Activated naive CD4-positive, alpha-beta T cell treated with Interleukin-2 at 50 U/mL for 16 hours (primary cell): ENCODE data around the gene CLMP.
"Not testable (repeated sequence)": the region's sequence is repeated elsewhere in the genome, so short reads cannot be mapped to it uniquely, and the experiment has no call there.

Experiments
- DNase-seq: peaks from one replicate; pipeline ENCODE4 v3.0.0-alpha.2; 2020

The CLMP gene

DNA sequence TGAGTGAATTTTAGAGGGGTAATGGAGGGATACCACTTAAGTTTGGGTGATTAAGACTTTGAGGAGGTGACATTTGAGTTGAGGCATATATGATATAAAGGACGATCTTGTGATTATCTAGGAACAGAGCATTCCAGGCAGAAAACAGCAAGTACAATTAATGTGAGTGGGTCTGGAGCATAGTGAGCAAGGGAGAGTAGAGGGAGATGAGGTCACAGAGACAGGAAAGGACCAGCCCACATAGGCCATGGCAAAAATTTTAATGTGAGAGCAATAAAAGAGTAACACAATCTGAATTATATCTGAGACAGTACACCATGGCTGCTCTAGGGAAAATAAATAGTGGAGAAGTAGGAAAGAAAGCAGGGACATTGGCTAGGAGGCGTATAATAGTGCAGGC, 118.6 kb downstream of the CLMP start:
- no peak for DNase-seq

DNA sequence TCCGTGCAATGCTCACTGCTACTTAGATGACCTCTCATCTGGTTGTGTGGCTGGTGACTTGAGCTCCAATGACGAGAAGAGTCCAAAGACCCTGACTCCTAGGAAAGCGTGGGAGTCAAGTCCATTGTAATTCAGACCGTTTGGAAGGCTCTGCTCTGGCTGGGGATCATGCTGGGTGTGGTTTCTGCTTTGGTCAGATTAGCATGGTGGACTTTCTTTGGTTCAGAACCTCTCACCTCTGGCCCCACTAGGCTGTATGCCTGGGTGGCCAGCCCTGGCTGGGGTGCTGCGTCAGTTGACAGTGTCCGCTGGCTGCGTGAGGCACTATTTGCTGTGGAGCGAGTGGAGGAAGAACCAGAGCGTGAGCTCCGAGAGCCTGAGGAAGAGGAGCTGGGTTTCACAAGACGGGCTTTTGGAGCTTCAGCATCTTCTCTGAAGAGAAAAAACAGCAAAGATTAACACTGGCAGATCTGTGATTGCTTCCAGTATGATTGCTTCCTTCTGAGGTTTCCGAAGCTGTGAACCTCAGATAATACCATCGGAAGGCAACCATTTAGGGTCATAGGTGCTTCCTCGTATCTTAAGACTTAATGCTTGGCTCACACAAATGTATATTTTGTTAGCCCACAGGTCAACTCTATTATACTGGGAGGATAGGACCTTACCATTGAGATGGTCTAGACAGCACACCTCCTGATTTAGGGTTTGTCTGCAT, 121.5 kb downstream of the CLMP start:
- no peak for DNase-seq

DNA sequence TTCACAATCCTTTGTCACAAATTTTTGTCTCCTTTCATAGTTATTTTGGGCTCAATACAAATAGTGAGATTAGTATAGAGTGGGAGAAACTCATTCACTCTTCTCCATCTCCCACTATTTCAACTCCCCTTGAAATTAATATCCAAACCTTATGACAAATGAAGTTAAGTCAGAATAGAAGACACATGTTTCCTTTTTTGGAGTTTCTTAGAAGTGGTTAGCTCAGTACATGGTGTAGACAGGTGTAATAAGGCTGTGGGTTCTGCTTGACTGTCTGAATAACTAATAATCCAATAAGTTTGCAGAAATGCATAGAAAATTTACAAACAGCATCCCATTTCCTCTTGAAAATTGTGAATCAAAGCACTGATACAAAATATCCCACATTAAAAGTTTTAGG, 122.3 kb downstream of the CLMP start:
- DNase-seq = no peak

DNA sequence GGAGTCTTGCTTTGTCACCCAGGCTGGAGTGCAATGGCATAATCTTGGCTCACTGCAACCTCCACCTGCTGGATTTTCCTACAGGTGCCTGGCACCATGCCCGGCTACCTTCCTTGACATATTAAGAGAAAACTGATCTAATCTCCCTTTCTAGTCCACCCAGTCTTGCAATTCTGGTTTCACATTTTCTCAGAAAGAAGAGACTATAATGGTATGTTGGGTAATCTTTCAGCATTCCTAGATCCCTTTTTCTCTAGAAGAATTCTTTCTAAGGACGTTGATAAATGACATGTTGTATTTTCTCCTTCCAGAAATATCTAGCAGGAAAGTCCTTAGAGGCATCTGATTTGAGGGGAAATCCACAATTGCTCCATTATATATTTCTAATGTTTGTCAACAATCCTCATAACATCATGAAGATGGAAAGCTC, 122.7 kb downstream of the CLMP start:
- no peak for DNase-seq

DNA sequence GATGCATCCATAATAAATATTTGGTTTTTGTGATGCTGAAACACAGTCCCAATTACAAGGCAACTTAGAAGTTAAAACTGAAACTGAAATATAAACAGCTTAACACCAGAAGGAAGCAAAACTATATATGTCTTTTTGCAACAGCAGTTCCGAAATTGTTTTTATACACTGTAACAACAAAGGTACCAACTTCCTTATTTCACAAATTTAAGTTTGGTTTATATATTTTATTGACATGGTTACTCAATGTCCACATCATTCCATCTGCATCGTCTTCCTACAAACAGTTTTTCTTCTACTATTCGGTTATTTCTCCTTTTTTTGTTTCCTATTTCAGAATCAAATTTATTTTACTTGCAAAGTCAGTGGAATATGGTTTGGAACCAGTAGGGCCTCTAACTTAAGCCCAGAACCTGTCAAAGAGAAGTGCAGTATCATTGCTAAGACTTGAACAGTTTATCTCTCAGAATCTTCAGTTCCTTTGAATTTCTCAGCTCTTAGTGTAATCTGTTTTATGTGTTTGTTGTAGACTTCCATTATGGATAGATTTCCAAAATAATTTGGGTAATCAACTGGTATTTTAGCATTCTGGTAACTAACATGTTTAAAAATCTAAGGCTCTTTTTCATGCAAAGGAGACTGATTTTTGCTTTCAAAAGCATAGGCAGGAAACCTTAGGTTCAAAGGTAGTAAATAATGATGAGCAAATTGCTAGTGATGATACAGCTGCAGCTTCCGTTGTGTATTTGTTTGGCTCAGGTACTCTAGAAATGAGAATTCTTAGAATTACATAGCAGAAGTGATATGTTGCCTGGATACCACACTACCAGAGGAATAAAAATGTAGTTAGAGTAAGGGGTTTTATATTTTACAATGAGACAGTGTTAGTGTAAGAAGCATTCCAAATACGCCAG, 124.9 kb downstream of the CLMP start:
- no peak for DNase-seq

DNA sequence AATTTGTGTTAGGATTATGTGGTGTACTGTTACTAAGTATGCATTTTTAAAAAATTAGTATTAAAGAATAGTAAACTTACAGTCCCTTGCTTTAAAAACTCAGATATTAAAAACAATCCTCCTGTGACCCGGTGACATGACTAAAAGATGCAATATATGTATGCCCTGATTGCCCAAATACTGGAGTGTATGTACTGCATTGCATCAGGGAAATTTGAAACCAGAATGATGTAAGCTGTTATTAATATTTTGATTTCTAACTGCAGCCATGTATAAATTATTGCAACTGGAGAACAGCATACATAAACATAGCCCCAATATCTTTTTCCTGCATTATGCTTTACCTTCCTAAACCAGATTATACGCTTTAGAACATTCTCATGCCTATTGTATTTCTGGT, 129.4 kb downstream of the CLMP start:
- no peak for DNase-seq

DNA sequence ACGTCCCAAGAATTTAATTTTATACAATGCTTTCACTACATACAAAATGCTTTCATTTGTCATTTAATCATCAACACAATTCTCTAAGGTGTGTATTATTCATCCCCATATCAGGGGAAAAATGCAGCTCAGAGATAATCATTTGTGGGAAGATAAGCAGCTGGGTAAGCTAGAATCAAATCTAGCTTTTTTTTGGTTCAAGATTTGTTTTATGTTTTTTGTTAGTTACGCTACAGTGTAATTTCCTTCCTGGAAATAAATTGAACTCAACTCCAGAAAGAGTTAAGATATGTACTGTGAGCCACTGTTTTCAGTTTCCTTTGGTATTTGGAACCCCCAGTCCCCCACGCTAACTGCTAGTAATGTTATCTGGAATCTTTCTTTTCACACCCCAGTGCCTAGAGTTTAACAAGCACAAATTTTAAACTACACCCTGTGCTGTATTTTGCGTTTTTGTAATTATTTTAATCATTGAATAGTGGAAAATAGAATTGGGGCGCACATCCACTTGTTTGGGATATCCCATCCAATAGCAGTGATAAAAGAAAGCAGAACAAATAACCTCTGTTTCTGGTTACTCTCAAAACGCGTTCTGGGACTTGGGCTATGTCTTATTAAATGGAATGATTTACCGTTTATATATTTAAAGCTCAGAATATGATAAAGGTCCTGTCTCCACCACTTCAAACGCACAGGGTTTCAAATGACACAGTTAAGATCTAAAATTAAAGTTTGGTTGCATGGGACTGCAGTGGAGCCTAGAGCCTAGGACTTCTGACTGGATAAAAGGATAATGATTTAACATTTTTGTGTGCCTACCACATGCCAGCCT, 131.0 kb downstream of the CLMP start:
- peak; percentile 38 for DNase-seq

DNA sequence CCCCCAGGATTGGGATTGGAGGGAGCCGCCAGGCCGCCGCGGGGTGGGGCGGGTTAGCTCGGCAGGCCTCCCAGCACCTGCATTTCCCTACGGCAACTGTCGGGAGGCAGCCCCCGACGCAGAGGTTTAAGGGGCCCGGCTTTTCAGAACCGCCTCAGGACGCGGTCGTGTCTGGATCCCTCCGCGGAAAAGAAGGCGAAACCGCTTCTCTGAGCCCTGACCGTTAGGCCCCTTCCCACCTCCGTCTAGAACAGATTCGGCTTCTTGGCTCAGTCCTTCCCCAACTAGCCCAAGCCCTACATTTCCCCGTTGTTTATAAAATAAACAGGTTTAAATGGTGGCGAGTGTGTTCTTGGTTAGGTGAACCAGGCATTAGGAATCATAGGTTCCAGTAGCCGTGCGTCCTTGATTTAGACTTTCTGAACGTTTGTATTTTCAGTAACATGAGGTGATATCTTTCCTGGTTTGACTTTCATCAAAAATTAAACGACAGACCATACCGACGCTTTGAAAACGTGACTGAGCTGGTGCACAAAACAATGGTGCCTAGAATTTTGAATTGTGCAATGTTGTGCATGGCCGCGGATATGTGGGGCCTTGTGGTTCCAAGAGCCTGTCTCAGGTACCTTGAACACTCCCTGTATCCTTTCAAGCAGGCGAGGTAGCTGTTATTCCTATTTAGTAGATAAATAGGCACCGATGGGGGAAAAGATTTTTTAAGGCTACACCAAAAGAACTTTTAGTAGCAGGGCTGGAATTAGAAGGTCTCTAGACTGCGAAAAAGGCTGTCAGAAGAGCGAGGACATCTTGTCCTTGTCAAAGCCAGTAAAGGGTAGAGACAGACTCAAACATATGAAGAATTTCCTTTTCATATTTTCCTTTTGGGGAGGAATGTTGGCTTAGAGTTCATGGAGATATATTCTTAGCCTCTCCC, 131.9 kb downstream of the CLMP start:
- DNase-seq = peak; percentile 39

DNA sequence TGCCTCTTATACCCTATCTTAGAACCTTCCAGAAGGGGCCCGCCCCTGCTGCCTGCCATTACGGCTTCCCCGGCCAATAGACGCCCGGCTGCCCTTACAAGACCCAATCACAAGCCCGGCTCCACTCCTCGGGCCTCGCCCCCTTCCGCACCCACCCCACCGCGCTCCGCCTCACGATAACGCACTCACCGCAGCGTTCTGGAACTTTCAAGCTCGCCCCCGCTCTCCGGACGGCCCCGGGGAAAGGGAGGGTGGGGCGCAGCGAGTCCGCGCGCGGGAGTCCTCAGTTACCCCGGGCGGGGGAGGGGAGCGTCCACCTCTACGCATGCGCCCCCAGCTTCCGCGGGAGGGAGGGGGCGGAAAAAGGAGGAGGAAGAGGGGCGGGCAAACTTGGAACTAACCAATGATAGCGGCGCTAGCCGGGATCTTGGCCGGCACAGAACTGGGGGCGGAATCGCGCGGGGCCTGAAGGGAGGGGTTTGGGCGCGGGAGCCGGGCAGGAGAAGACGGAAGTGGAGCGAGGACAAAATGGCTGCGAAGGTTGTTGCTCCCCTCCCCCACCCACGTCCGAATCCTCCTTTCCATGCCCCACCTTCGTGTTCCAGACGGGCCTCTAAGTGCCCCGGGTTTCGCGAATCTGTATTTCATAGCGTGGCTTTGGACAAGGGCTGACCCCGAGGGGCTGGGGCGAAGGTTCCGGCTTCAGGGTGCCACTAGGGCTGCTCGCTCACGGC, 132.7 kb downstream of the CLMP start:
- DNase-seq = peak; percentile 100

DNA sequence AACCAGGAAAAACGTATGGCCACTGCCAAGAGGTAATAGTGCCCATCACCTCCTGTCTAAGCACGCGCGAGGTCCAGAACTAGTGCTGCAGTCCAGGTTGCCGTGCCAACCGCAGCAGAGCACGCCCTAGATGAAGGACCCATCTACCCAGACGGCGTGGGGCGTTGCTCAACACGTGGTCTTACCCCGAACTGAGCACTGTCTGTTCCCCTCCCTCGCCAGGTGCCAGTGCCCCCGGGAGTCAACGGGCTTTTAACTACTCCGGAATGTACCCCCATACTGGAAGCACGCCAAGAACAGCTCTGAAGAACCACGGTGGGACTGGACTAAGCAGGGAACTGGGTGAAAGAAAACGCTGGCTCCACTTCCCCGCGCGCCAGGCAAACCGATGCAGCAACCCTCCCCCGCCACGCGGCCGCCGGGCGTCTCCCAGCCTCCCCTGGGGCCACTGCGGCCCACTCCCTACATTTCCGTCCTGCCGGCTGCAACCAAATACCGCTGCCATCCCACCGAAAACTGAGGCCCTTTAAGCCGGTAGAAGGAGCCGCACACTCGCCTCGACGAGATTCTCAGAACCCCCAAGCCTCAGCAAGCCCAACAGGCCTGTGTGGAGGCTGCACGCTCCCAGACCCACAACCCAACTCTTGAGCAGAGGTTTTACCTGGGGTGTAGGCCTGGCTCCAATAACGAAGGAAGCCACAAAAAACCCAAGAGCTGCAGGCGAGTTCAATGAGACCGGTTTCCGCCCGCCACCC, 133.5 kb downstream of the CLMP start, which contains the start of gene HSPA8:
TSS of gene HSPA8 (minus strand) at position 734 of the 755 bp plus-strand sequence. CDS start 812 bp downstream, outside the sequence.
- peak; percentile 75 for DNase-seq

DNA sequence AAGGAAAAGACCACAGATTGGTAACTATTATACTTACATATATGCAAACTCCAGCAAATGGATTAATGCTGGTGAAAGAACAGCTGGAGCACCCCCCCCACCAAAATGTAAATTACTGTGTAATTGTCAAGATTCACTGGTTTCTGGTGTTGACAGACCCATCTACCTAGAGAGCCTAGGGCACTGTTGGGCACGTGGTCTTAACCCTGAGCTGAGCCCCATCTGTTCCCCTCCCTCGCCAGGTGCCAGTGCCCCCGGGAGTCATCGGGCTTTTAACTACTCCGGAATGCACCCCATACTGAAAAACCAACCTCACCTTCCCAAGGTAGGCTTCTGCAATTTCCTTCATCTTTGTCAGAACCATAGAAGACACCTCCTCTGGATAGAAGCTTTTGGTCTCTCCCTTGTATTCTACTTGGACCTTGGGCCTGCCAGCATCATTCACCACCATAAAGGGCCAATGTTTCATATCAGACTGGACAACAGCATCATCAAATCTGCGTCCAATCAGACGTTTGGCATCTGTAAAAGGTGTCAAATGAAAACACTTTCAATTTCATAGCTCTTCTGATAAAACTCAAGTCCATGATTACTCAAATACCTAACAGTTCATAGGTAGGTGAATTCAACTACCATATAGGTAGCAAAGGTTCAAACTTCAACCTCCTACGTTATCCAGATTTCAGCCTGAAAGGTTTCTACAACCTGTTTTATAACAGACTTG, 134.6 kb downstream of the CLMP start:
- no peak for DNase-seq

DNA sequence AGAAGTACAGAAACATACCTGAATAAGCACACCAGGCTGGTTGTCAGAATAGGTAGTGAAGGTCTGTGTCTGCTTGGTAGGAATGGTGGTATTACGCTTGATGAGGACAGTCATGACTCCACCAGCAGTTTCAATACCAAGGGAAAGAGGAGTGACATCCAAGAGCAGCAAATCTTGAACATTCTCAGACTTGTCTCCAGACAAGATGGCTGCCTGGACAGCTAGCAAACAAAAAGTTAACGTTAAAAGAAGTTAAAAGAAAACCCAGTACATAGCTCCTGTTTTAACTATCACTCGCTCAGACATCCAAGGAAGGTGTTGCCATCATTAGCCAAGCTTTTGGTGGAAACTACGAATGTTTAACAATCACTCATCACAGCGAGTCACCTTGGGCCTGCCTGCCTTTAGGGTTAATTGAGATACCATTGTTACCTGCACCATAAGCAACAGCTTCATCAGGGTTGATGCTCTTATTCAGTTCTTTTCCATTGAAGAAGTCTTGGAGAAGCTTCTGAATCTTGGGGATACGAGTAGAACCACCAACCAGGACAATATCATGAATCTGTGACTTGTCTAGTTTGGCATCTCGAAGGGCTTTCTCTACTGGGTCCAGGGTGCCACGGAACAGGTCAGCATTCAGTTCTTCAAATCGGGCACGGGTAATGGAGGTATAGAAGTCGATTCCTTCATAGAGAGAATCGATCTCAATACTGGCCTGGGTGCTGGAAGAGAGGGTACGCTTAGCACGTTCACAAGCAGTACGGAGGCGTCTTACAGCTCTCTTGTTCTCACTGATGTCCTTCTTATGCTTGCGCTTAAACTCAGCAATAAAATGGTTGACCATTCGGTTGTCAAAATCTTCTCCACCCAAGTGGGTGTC, 135.8 kb downstream of the CLMP start:
- not testable (repeated sequence) for DNase-seq

DNA sequence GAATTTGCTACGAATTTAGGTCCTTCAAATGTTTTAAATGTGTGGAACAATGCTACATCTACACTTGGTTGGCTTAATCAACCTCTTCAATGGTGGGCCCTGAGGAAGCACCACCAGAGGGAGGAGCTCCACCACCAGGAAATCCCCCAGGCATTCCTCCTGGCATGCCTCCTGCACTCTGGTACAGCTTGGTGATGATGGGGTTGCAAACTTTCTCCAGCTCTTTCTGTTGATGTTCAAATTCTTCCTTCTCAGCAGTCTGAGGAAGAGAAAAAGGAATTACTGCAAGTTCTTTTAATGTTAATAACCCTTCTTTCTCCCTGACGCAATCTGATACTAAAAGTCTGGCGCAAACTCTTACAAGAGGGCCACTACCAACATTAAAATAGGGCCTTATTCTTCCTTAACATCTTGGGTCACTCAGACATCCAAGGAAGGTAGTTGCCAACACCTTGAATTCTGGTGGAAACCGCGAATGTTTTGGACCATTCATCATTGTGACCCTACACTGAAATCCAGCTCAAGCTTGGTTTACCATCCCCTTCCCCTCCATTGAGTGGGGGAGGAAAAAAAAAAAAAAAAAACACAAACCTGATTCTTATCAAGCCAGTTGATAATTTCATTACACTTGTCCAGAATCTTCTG, 137.3 kb downstream of the CLMP start:
- no peak for DNase-seq

DNA sequence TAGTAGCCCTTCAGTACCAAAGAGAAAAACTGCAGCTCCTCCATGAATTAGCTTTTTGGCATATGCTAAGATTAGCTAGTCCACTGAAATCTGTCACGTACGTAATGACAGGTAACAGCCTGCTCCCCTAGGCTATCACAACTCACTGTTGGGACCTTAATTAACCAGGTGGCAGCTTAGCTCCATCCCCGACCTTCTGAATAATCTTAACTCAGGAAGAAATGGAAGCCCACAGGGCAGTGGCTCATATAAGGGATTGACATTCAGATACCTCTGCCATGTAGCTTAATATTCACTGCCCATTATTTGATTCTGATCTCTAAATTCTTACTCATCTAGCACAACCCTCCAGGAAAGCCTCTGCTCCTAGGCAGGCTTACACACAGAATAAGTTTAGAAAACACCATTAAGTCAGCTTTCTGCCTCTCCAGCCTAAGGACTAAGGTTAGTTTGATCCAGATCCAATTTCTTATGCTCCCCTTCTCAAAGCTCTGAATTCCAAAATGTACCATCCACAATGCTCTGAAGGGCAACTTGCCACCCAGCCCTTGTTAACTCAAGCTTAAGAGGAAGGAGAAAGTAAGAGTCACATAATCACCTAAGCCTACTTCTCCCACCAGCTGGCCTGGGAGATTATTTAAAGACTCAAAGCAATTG, 138.1 kb downstream of the CLMP start:
- DNase-seq = no peak

DNA sequence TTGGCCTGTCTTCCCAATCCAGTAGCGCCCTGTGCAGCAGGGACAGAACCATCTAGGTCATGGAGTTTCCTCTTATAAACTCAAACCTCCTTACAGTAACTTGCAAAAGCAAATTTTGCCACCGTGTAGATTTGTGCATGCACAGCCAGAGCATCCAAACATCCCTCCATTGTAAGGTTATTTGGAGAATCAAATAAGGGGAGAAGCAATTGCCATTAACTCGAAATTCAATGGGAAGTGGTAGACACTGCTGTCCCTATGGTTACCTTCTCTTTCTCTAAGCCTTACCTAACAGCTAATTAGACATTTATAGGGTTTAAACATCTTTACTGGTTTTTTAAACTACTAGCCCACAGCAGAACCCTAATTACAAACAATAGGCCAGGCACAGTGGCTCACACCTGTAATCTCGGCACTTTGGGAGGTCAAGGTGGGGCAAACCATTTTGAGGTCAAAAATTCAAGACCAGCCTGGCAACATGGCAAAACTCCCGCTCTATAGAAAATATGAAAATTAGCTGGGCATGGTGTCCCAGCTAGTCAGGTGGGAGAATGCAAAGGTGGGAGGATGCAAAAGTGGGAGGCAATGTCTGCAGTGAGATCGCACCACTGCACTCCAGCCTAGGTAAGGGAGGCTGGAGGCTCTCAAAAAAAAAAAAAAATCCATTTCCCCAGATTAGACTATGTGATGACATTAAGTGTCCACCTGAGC, 139.7 kb downstream of the CLMP start:
- no peak for DNase-seq

DNA sequence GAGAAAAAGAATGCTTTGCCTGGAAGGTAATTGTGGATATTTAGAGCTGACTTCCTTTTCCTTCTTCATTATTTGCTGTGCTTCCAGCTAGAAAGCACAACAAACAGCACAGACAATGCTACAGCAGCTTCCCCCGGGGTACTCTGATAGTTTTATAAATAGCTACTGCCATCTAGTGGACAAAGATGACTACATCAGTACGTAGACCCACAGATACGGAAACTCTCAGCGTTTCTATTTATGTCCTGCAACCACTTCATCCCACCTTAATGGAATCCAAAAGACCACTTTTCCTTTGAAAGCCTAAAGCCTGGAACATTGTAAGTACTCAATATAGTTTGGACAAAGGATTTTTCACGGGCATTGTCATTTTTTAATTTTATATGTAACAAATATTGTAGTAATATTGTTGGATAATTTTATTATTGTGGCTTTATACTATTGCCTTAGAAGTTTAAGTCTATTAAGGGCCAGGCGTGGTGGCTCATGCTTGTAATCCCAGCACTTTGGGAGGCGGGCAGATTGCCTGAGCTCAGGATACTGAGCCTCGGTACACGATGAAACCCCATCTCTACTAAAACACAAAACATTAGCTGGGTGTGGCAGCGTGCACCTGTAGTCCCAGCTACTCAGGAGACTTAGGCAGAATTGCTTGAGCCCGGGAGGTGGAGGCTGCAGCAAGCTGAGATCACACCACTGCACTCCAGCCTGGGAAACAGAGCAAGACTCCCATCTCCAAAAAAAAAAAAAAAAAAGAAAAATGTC, 140.6 kb downstream of the CLMP start:
- no peak for DNase-seq
